Measurements from ENCODE around the gene NLRP14. TPM values are rescaled to one million over a fixed set of nuclear protein-coding genes. Genes with fewer than 3 reads are reported as not detected.

Gene NLRP14
- total and polyA plus RNA-seq, 9 of the 15 experiments (the other 6 are each of a cell fraction or from before 2014, with no cell fraction given), result 0.27 to 1.2 (median 0.54) TPM

- ChIA-PET CTCF (ENCODE audit: low intra/inter-chr PET ratio) (no interaction called here), POLR2A (no interaction called here)
- Histone ChIP-seq H3K36me3 (ENCODE audit: control insufficient read depth, insufficient read depth, low read length) (no peaks in the 10 kb centered on the region), H3K4me3 (no peak overlapping the region), H3K9ac (ENCODE audit: insufficient read depth in 1 of 2, low read depth in 2 of 2, low read length in 2 of 2) (no peak overlapping the region), H3K27me3 (ENCODE audit: control insufficient read depth in 2 of 2, insufficient read depth in 2 of 2, low read length in 2 of 2) (no peaks in the 10 kb centered on the region), H3K27ac (ENCODE audit: extremely low read depth, low read depth, low read length) (no peak overlapping the region), H3K9me3 (replicated peaks; ENCODE audit: control insufficient read depth, insufficient read depth, low read depth, low read length) (no peaks in the 10 kb centered on the region), H3K4me1 (replicated peaks in 1 of 2; ENCODE audit: control insufficient read depth in 2 of 2, insufficient read depth in 2 of 2, low read length in 2 of 2) (no peaks in the 10 kb centered on the region; a peak in 1 of 5 replicates), H3K9me1 (ENCODE audit: control insufficient read depth, insufficient read depth, low read length) (no peaks in the 10 kb centered on the region), H3K79me2 (ENCODE audit: control insufficient read depth, insufficient read depth, low read length) (no peaks in the 10 kb centered on the region), H2AFZ (ENCODE audit: low read depth, low read length) (no peak overlapping the region), H3K4me2 (ENCODE audit: insufficient read depth, low read length) (no peak overlapping the region), H4K20me1 (replicated peaks; ENCODE audit: control insufficient read depth, insufficient read depth, low read length) (no peaks in the 10 kb centered on the region)
- ATAC-seq (no peak), FAIRE-seq (no peak), DNase-seq (ENCODE audit: extremely low read depth in 1 of 4, low spot score in 3 of 4) (no peak)
- in situ Hi-C loops (cut with MboI), result no loop called here
- TF ChIP-seq HDGF (IDR thresholded peaks at IDR 0.05) (no peak), HNRNPH1 (optimal IDR thresholded peaks at IDR 0.05; ENCODE audit: low read depth, low read length) (no peak), ZFP30 (CRISPR knock-in tag; IDR thresholded peaks at IDR 0.05; ENCODE audit: borderline replicate concordance) (no peak), SIRT6 (IDR thresholded peaks at IDR 0.05; ENCODE audit: low read depth, low read length) (no peak), TAL1 (IDR thresholded peaks at IDR 0.05) (no peak), C11orf30 (IDR thresholded peaks at IDR 0.05; ENCODE audit: low read depth) (no peak), HBP1 (CRISPR knock-in tag; IDR thresholded peaks at IDR 0.05) (no peak), ZNF764 (CRISPR knock-in tag; IDR thresholded peaks at IDR 0.05; ENCODE audit: low read depth) (no peak), TCF7 (IDR thresholded peaks at IDR 0.05; ENCODE audit: borderline replicate concordance) (no peak), NR2C1 (IDR thresholded peaks at IDR 0.05) (no peak), NR2C1 (tag; IDR thresholded peaks at IDR 0.05) (no peak), SAP30 (IDR thresholded peaks at IDR 0.05; ENCODE audit: borderline replicate concordance, insufficient read depth, low read depth, low read length, poor library complexity, severe bottlenecking) (no peak), ZZZ3 (IDR thresholded peaks at IDR 0.05) (no peak), ZNF408 (CRISPR knock-in tag; IDR thresholded peaks at IDR 0.05; ENCODE audit: low read depth) (no peak), EZH2 (IDR thresholded peaks at IDR 0.05; ENCODE audit: borderline replicate concordance, low read depth, low read length) (no peak), HDAC6 (IDR thresholded peaks at IDR 0.05; ENCODE audit: low read depth, low read length) (no peak), NFXL1 (CRISPR knock-in tag; IDR thresholded peaks at IDR 0.05) (no peak), RERE (CRISPR knock-in tag; IDR thresholded peaks at IDR 0.05; ENCODE audit: borderline replicate concordance) (no peak)
- WGBS (ENCODE audit: insufficient coverage, low coverage, missing lambda C conversion rate), result 8% methylated on average over 1 of the region's 1 CpG
- intact Hi-C loops (cut with micrococcal nuclease), result no loop called here
- BruUV-seq (replicated peaks), result no TSS peak
Measured at GRCh38 chr11:7050191-7050590, 29.9 kb downstream of the NLRP14 start.

All from K562 (cell line).